Endothelial cell of umbilical vein (primary cell): ENCODE measurements around the gene RWDD1. TPM values are rescaled to one million over a fixed set of nuclear protein-coding genes. Genes with fewer than 3 reads are reported as not detected.

Experiments
- BruUV-seq: library from RNA; stranded (reverse); fragments of 400-500 nt; replicated peaks from 2 replicates; lab custom pipeline; 2021; lab: Mats Ljungman, UMichigan
- CTCF ChIA-PET: fragments of 300-600, 350-600 bp; sonication (Branson Sonifier 250); formaldehyde crosslinking; loops from one replicate; lab custom pipeline; 2021; ENCODE audit warnings: antibody characterized with exemption, inconsistent platforms; lab: Charles Lee
- POLR2A ChIA-PET: fragments of 300-600, 350-600 bp; sonication (Branson Sonifier 250); formaldehyde crosslinking; loops from one replicate; lab custom pipeline; 2021; ENCODE audit warnings: antibody characterized with exemption, inconsistent platforms; lab: Charles Lee
- DNase-seq: peaks from one replicate; pipeline ENCODE4 v3.0.0-alpha.2; 2011; ENCODE audit warnings: low read depth, low spot score
- FAIRE-seq: peaks from 2 replicates; lab custom pipeline; 2011; peaks lifted over from hg19 to GRCh38; lab: Jason Lieb, UNC
- H2AFZ ChIP-seq: 2 replicates; pipeline ENCODE4 v1.6.0; 2012; ENCODE audit warnings: low read depth, low read length, control low read depth, inconsistent platforms
- H3K27ac ChIP-seq: 2 replicates; pipeline ENCODE4 v1.5.1; 2011; ENCODE audit warnings: low read depth, mild to moderate bottlenecking, control low read depth, low read length, moderate library complexity; ENCODE audit not compliant: insufficient read depth
- H3K27me3 ChIP-seq, 2 experiments: 2 replicates each; pipeline versions ENCODE4 v1.6.0 to v1.6.1; 2011; ENCODE audit warnings: low read length in 2 of 2, mixed read lengths in 1 of 2; ENCODE audit not compliant: control insufficient read depth in 2 of 2, insufficient read depth in 2 of 2
- H3K36me3 ChIP-seq, 2 experiments: 2 replicates in 1 of 2; 3 replicates in 1 of 2; pipeline ENCODE4 v1.5.1; 2011; ENCODE audit warnings: low read length in 2 of 2, mild to moderate bottlenecking in 1 of 2, moderate library complexity in 1 of 2; ENCODE audit not compliant: control insufficient read depth in 2 of 2, insufficient read depth in 2 of 2; ENCODE audit errors: extremely low read depth in 1 of 2
- H3K4me1 ChIP-seq: 3 replicates; pipeline ENCODE4 v1.5.1; 2011; ENCODE audit warnings: mild to moderate bottlenecking, low read length; ENCODE audit not compliant: control insufficient read depth, insufficient read depth; ENCODE audit errors: extremely low read depth
- H3K4me2 ChIP-seq: 2 replicates; pipeline ENCODE4 v1.6.1; 2011; ENCODE audit warnings: low read length, control low read depth, mixed read lengths; ENCODE audit not compliant: insufficient read depth
- H3K4me3 ChIP-seq, 3 experiments: fragments of 200-600 bp in 1 of 3; sonication (generic), shearing (Covaris generic) in 1 of 3; replicated peaks in 1 of 3; 2 replicates each; pipeline ENCODE4 v1.5.1; 2011 to 2016; ENCODE audit warnings: control low read depth in 3 of 3, low read length in 3 of 3, mild to moderate bottlenecking in 2 of 3, inconsistent platforms in 1 of 3, low read depth in 1 of 3, moderate library complexity in 1 of 3; ENCODE audit not compliant: insufficient read depth in 1 of 3
- H3K79me2 ChIP-seq: 2 replicates; pipeline ENCODE4 v1.6.0; 2012; ENCODE audit warnings: low read length, inconsistent platforms; ENCODE audit not compliant: control insufficient read depth, insufficient read depth
- H3K9ac ChIP-seq: replicated peaks from 2 replicates; pipeline ENCODE3; 2011; ENCODE audit warnings: low read length, control low read depth; ENCODE audit not compliant: insufficient read depth; ENCODE audit errors: extremely low read depth
- H3K9me1 ChIP-seq: replicated peaks from 3 replicates; pipeline ENCODE4 v1.6.0; 2011; ENCODE audit warnings: mild to moderate bottlenecking, low read length; ENCODE audit not compliant: control insufficient read depth, insufficient read depth; ENCODE audit errors: extremely low read depth
- H3K9me3 ChIP-seq: replicated peaks from 2 replicates; pipeline ENCODE4 v1.5.1; 2012; ENCODE audit warnings: low read length, inconsistent platforms; ENCODE audit not compliant: control insufficient read depth, insufficient read depth
- H4K20me1 ChIP-seq: replicated peaks from 2 replicates; pipeline ENCODE3; 2011; ENCODE audit warnings: mild to moderate bottlenecking, low read length; ENCODE audit not compliant: control insufficient read depth, insufficient read depth; ENCODE audit errors: extremely low read depth
- CTCF ChIP-seq, 2 donors: IDR thresholded peaks; 1 replicate in 1 of 2; 2 replicates in 1 of 2; pipeline ENCODE4 v1.5.1; 2011; ENCODE audit warnings: low read length in 2 of 2, mild to moderate bottlenecking in 2 of 2, moderate library complexity in 2 of 2, control low read depth in 1 of 2, inconsistent platforms in 1 of 2, low read depth in 1 of 2; ENCODE audit not compliant: insufficient read depth in 1 of 2; ENCODE audit errors: extremely low read depth in 1 of 2
- EZH2 ChIP-seq: IDR thresholded peaks from 2 replicates; pipeline ENCODE4 v1.6.1; 2012; ENCODE audit warnings: borderline replicate concordance, low read depth, mild to moderate bottlenecking, moderate library complexity, low read length, inconsistent platforms; ENCODE audit not compliant: severe bottlenecking
- FOS ChIP-seq: IDR thresholded peaks from 2 replicates; pipeline ENCODE4 v1.6.1; 2011; ENCODE audit warnings: mild to moderate bottlenecking, low read length, moderate library complexity, borderline replicate concordance; ENCODE audit not compliant: insufficient read depth
- GATA2 ChIP-seq: IDR thresholded peaks from 2 replicates; pipeline ENCODE4 v1.7.0; 2011; ENCODE audit warnings: low read depth, mild to moderate bottlenecking, moderate library complexity, mixed read lengths, low read length; ENCODE audit not compliant: insufficient read length, insufficient read depth
- JUN ChIP-seq: IDR thresholded peaks from 2 replicates; pipeline ENCODE4 v1.6.1; 2011; ENCODE audit warnings: borderline replicate concordance, low read depth; ENCODE audit not compliant: insufficient read length, insufficient read depth
- MYC ChIP-seq: IDR thresholded peaks from one replicate; pipeline ENCODE4 v1.6.1; 2011; ENCODE audit warnings: mild to moderate bottlenecking, low read depth, low read length
- POLR2A ChIP-seq: IDR thresholded peaks from 2 replicates; pipeline ENCODE4 v1.6.1; 2012; ENCODE audit warnings: low read depth, mild to moderate bottlenecking, control low read depth, low read length
- POLR2AphosphoS5 ChIP-seq: IDR thresholded peaks from 2 replicates; pipeline ENCODE4 v1.6.1; 2012; ENCODE audit warnings: low read depth, mild to moderate bottlenecking, control low read depth, low read length, moderate library complexity; ENCODE audit not compliant: insufficient read depth
- dilution Hi-C: fragments of 300-500 bp; cut with MboI; formaldehyde crosslinking; loops from one replicate; pipeline ENCODE4 v1.15.0; 2019; ENCODE audit warnings: low sequenced_read_pairs; ENCODE audit not compliant: extremely low pct_ligation_motif_present
- intact Hi-C: fragments of 100-400 bp; cut with micrococcal nuclease; formaldehyde crosslinking; loops from one replicate; pipeline ENCODE4 v1.10.0; 2022
- polyA plus RNA-seq, 4 experiments: library from polyadenylated mRNA; depleted of rRNA in 3 of 4; stranded (reverse) in 3 of 4; unstranded in 1 of 4; fragments of >200 nt; gene quantifications; 2 replicates each; pipeline versions ENCODE4 v1.2.1 to v1.2.3, GENCODE V29; 2011 to 2012; ENCODE audit warnings: missing spikeins in 1 of 4
- total RNA-seq: library from RNA; stranded (reverse); gene quantifications from 2 replicates; pipeline ENCODE4 v1.2.3, GENCODE V29; 2021
- TF ChIP-seq, protein P1 (sequence below): IDR thresholded peaks from 2 replicates; pipeline ENCODE4 v1.6.1; 2011; ENCODE audit not compliant: insufficient read depth, insufficient read length

Gene RWDD1
- total and polyA plus RNA-seq, 2 donors (not counting 3 experiments of a cell fraction or from before 2014, with no cell fraction given) = 18.7 to 37.9 TPM

DNA sequence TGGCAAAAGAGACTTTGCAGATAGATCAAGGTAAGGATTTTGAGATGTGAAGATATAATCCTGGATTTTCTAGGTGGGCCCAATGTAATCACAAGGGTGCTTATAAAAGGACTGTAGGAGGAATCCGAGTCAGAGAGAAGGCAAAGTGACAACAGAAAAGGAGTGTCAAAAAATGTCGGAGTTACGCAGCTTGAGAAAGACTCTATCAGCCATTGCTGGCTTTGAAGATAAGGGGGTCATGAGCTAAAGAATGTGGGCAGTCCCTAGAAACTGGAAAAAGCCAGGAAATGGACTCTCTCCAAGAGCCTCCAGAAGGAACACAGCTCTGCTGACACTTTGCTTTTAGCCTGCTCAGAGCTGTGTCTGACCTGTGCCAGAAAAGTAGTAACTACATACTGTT is 8.7 kb upstream of the RWDD1 start:
- POLR2A ChIA-PET = interaction anchor here (1.1 kb wide), 1 partner anchor 9 kb away, joined by 3 read pairs; the partner anchor contains the start of gene RWDD1
- no peaks in the 10 kb centered on the region for H3K9me1 ChIP-seq
- no peaks in the 10 kb centered on the region for H3K9me3 ChIP-seq
- H4K20me1 ChIP-seq = no peaks in the 10 kb centered on the region
- no peaks in the 10 kb centered on the region for H3K36me3 ChIP-seq
- no TSS peak for BruUV-seq
- no peak overlapping the region for H3K27ac ChIP-seq
- H2AFZ ChIP-seq = peak overlapping the region; percentile 73
- FAIRE-seq = no peak
- TF ChIP-seq FOS (no peak), POLR2A (no peak), POLR2AphosphoS5 (no peak), EZH2 (no peak), GATA2 (no peak), MYC (no peak), JUN (no peak), CTCF (IDR thresholded peaks at IDR 0.05; ENCODE audit: extremely low read depth in 1 of 2, insufficient read depth in 1 of 2, low read depth in 1 of 2, low read length in 2 of 2) (no peak)
- TF ChIP-seq, protein P1, sequence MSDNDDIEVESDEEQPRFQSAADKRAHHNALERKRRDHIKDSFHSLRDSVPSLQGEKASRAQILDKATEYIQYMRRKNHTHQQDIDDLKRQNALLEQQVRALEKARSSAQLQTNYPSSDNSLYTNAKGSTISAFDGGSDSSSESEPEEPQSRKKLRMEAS = no peak
- no peak overlapping the region for H3K4me3 ChIP-seq
- dilution Hi-C loops = no loop called here
- intact Hi-C loops = loop anchor here (5.0 kb wide), 1 partner anchor 285 kb away; no protein-coding TSS in a partner anchor
- peaks cover 6% of the 10 kb centered on the region for H3K4me1 ChIP-seq
- H3K27me3 ChIP-seq = no peaks in the 10 kb centered on the region
- H3K79me2 ChIP-seq = no peaks in the 10 kb centered on the region
- no peak overlapping the region for H3K4me2 ChIP-seq
- no peak overlapping the region for H3K9ac ChIP-seq
- peak; percentile 56 for DNase-seq
- CTCF ChIA-PET = interaction anchor here (0.7 to 4.3 kb wide), 21 partner anchors 9 to 345 kb away, joined by 3 to 44 read pairs (median 5); partner anchors contain the start of genes CALHM4, CALHM5, RSPH4A and RWDD1
